Fibroblast of lung (primary cell): ENCODE results near the gene ELP2. TPM values are rescaled to one million over a fixed set of nuclear protein-coding genes. Genes with fewer than 3 reads are reported as not detected.

Source experiments
- DNase-seq, 2 donors: peaks; one replicate each; pipeline versions ENCODE4 v3.0.0 to v3.0.0-alpha.2; 2010; ENCODE audit warnings: low read depth in 2 of 2
- H2AFZ ChIP-seq: 2 replicates; pipeline ENCODE4 v1.5.1; 2012; ENCODE audit warnings: low read length, control low read depth, inconsistent platforms
- H3K27ac ChIP-seq: 2 replicates; pipeline ENCODE4 v1.5.1; 2011; ENCODE audit warnings: low read length, control low read depth; ENCODE audit not compliant: insufficient read depth
- H3K27me3 ChIP-seq: 2 replicates; pipeline ENCODE4 v1.5.1; 2011; ENCODE audit warnings: mild to moderate bottlenecking, low read length; ENCODE audit not compliant: control insufficient read depth, insufficient read depth
- H3K36me3 ChIP-seq: 2 replicates; pipeline ENCODE4 v1.5.1; 2011; ENCODE audit warnings: low read length; ENCODE audit not compliant: control insufficient read depth, insufficient read depth
- H3K4me1 ChIP-seq: 2 replicates; pipeline ENCODE4 v1.5.1; 2011; ENCODE audit warnings: low read length; ENCODE audit not compliant: control insufficient read depth, insufficient read depth; ENCODE audit errors: extremely low read depth
- H3K4me2 ChIP-seq: 2 replicates; pipeline ENCODE4 v1.5.1; 2011; ENCODE audit warnings: low read length, control low read depth; ENCODE audit not compliant: insufficient read depth; ENCODE audit errors: extremely low read depth
- H3K4me3 ChIP-seq, 4 experiments: fragments of 200-600 bp in 1 of 4; sonication (generic) in 1 of 4; replicated peaks in 1 of 4; 2 replicates each; pipeline ENCODE4 v1.5.1; 2011 to 2016; ENCODE audit warnings: low read length in 4 of 4, low read depth in 3 of 4, mild to moderate bottlenecking in 3 of 4, control low read depth in 2 of 4, inconsistent platforms in 1 of 4, mixed read lengths in 1 of 4; ENCODE audit not compliant: insufficient read depth in 1 of 4; ENCODE audit errors: control extremely low read depth in 1 of 4
- H3K79me2 ChIP-seq: 2 replicates; pipeline ENCODE4 v1.5.1; 2012; ENCODE audit warnings: mild to moderate bottlenecking, low read length, inconsistent platforms; ENCODE audit not compliant: control insufficient read depth, insufficient read depth
- H3K9ac ChIP-seq: 2 replicates; pipeline ENCODE4 v1.5.1; 2011; ENCODE audit warnings: mild to moderate bottlenecking, low read length, control low read depth; ENCODE audit not compliant: insufficient read depth
- H3K9me3 ChIP-seq: 2 replicates; pipeline ENCODE4 v1.5.1; 2012; ENCODE audit warnings: low read depth, low read length; ENCODE audit not compliant: control insufficient read depth, insufficient read depth
- H4K20me1 ChIP-seq: 2 replicates; pipeline ENCODE4 v1.5.1; 2011; ENCODE audit warnings: low read length; ENCODE audit not compliant: control insufficient read depth, insufficient read depth; ENCODE audit errors: extremely low read depth
- CTCF ChIP-seq, 2 donors: IDR thresholded peaks in 1 of 2; conservative IDR thresholded peaks in 1 of 2; 1 replicate in 1 of 2; 2 replicates in 1 of 2; pipeline ENCODE4 v1.5.1; 2011 to 2012; ENCODE audit warnings: low read length in 2 of 2, control low read depth in 1 of 2, inconsistent platforms in 1 of 2, low read depth in 1 of 2, mild to moderate bottlenecking in 1 of 2
- EZH2 ChIP-seq: IDR thresholded peaks from 2 replicates; pipeline ENCODE4 v1.5.1; 2012; ENCODE audit warnings: low read length, control low read depth, mild to moderate bottlenecking; ENCODE audit errors: missing control alignments
- polyA plus RNA-seq, 2 donors: library from polyadenylated mRNA; depleted of rRNA in 1 of 2; stranded (reverse) in 1 of 2; unstranded in 1 of 2; fragments of >200 nt; gene quantifications; 2 replicates each; pipeline ENCODE4 v1.2.1, GENCODE V29; 2011 to 2012; ENCODE audit warnings: missing spikeins in 1 of 2
- total RNA-seq: library from RNA; depleted of rRNA; stranded (reverse); fragments of >200 nt; gene quantifications from 2 replicates; pipeline ENCODE4 v1.2.1, GENCODE V29; 2014

ELP2 gene
- total and polyA plus RNA-seq, 2 donors (not counting 1 experiment from before 2014, with no cell fraction given): 96.6 to 309 TPM

GRCh38 chr18:36131692-36132483, 2.2 kb downstream of the ELP2 start:
- no peak overlapping the region for H3K27ac ChIP-seq
- no peaks in the 10 kb centered on the region for H4K20me1 ChIP-seq
- H3K9ac ChIP-seq: no peak overlapping the region
- no peak for TF ChIP-seq CTCF (conservative IDR thresholded peaks at IDR 0.05 in 1 of 2, IDR thresholded peaks at IDR 0.05 in 1 of 2; ENCODE audit: low read depth in 1 of 2, low read length in 2 of 2)
- no peak for TF ChIP-seq EZH2
- H3K4me3 ChIP-seq: peak overlapping the region in 1 of 4 experiments; percentile 86
- no peaks in the 10 kb centered on the region for H3K36me3 ChIP-seq
- H3K4me2 ChIP-seq: peak overlapping the region; percentile 57
- peaks cover 45% of the 10 kb centered on the region for H3K79me2 ChIP-seq
- no peaks in the 10 kb centered on the region for H3K27me3 ChIP-seq
- H3K9me3 ChIP-seq: no peaks in the 10 kb centered on the region
- no peaks in the 10 kb centered on the region for H3K4me1 ChIP-seq
- H2AFZ ChIP-seq: no peak overlapping the region
- no peak for DNase-seq

- Histone ChIP-seq H4K20me1 (no peaks in the 10 kb centered on the region), H3K79me2 (peaks cover 42% of the 10 kb centered on the region), H3K27ac (no peak overlapping the region), H3K9me3 (no peaks in the 10 kb centered on the region), H3K4me2 (no peak overlapping the region), H3K27me3 (no peaks in the 10 kb centered on the region), H3K4me3 (no peak overlapping the region), H3K9ac (no peak overlapping the region), H3K36me3 (no peaks in the 10 kb centered on the region), H2AFZ (no peak overlapping the region), H3K4me1 (no peaks in the 10 kb centered on the region)
- DNase-seq: no peak
- no peak for TF ChIP-seq CTCF (conservative IDR thresholded peaks at IDR 0.05 in 1 of 2, IDR thresholded peaks at IDR 0.05 in 1 of 2; ENCODE audit: low read depth in 1 of 2, low read length in 2 of 2)
- no peak for TF ChIP-seq EZH2
Measured at GRCh38 chr18:36132756-36133155, 3.1 kb downstream of the ELP2 start.

GRCh38 chr18:36135264-36135663, 5.6 kb downstream of the ELP2 start:
- Histone ChIP-seq H3K4me2 (no peak overlapping the region), H3K27me3 (no peaks in the 10 kb centered on the region), H2AFZ (no peak overlapping the region), H3K9ac (no peak overlapping the region), H3K36me3 (peaks cover 4% of the 10 kb centered on the region), H3K27ac (no peak overlapping the region), H3K4me1 (no peaks in the 10 kb centered on the region), H3K9me3 (no peaks in the 10 kb centered on the region), H4K20me1 (no peaks in the 10 kb centered on the region), H3K4me3 (no peak overlapping the region), H3K79me2 (peaks cover 35% of the 10 kb centered on the region)
- no peak for DNase-seq
- TF ChIP-seq CTCF (conservative IDR thresholded peaks at IDR 0.05 in 1 of 2, IDR thresholded peaks at IDR 0.05 in 1 of 2; ENCODE audit: low read depth in 1 of 2, low read length in 2 of 2): no peak
- no peak for TF ChIP-seq EZH2
